SJSA1 (cell line): ENCODE results near the gene ADARB2. TPM values are rescaled to one million over a fixed set of nuclear protein-coding genes. Genes with fewer than 3 reads are reported as not detected.

Experiments used
- DNase-seq, 2 experiments: peaks; one replicate each; pipeline ENCODE4 v3.0.0-alpha.2; 2015 to 2020; ENCODE audit warnings: low spot score in 2 of 2, low read depth in 1 of 2
- H3K27ac ChIP-seq: fragments of 250-450 bp; sonication (Bioruptor Pico); 2 replicates; pipeline ENCODE4 v1.5.1; 2020; ENCODE audit warnings: mild to moderate bottlenecking, moderate library complexity
- H3K27me3 ChIP-seq: fragments of 250-450 bp; sonication (Bioruptor Pico); replicated peaks from 2 replicates; pipeline ENCODE4 v1.5.1; 2020; ENCODE audit warnings: mild to moderate bottlenecking, moderate library complexity
- H3K36me3 ChIP-seq: fragments of 250-450 bp; sonication (Bioruptor Pico); 2 replicates; pipeline ENCODE4 v1.5.1; 2020; ENCODE audit warnings: mild to moderate bottlenecking
- H3K4me1 ChIP-seq: fragments of 250-450 bp; sonication (Bioruptor Pico); replicated peaks from 2 replicates; pipeline ENCODE4 v1.6.1; 2021; ENCODE audit warnings: mild to moderate bottlenecking
- H3K4me3 ChIP-seq: fragments of 250-450 bp; sonication (Bioruptor Pico); 2 replicates; pipeline ENCODE4 v1.5.1; 2020; ENCODE audit warnings: mild to moderate bottlenecking
- H3K9me3 ChIP-seq: fragments of 250-450 bp; sonication (Bioruptor Pico); replicated peaks from 2 replicates; pipeline ENCODE4 v1.5.1; 2020; ENCODE audit warnings: mild to moderate bottlenecking
- total RNA-seq: library from RNA; depleted of rRNA; stranded (reverse); fragments of >200 nt; shearing (Covaris generic); gene quantifications from 2 replicates; pipeline ENCODE4 v1.2.3, GENCODE V29; 2014

ADARB2 gene
- total RNA-seq, 1 experiment from 2014 or later: not detected

GRCh38 chr10:1205450-1206030 is 531.8 kb downstream of the ADARB2 start:
- H3K27ac ChIP-seq: no peak overlapping the region
- peaks cover 19% of the 10 kb centered on the region; the same call in 1 of the 2 replicates for H3K27me3 ChIP-seq
- H3K36me3 ChIP-seq: no peaks in the 10 kb centered on the region
- H3K9me3 ChIP-seq: no peaks in the 10 kb centered on the region
- DNase-seq: peak in 1 of 2 experiments; percentile 43
- no peaks in the 10 kb centered on the region for H3K4me1 ChIP-seq
- H3K4me3 ChIP-seq: no peak overlapping the region

- Histone ChIP-seq H3K4me1 (no peaks in the 10 kb centered on the region), H3K27me3 (peaks cover 16% of the 10 kb centered on the region; the same call in 1 of the 2 replicates), H3K4me3 (no peak overlapping the region), H3K27ac (no peak overlapping the region), H3K9me3 (no peaks in the 10 kb centered on the region), H3K36me3 (no peaks in the 10 kb centered on the region)
- peak in 1 of 2 experiments; percentile 43 for DNase-seq
These were observed 532.6 kb downstream of the ADARB2 start for GRCh38 chr10:1204434-1205326.

GRCh38 chr10:1203704-1204103 is 533.6 kb downstream of the ADARB2 start:
- DNase-seq: no peak
- Histone ChIP-seq H3K4me3 (no peak overlapping the region), H3K4me1 (no peaks in the 10 kb centered on the region), H3K9me3 (no peaks in the 10 kb centered on the region), H3K36me3 (no peaks in the 10 kb centered on the region), H3K27ac (no peak overlapping the region), H3K27me3 (peaks cover 16% of the 10 kb centered on the region; the same call in 1 of the 2 replicates)

- Histone ChIP-seq H3K27me3 (peaks cover 16% of the 10 kb centered on the region; the same call in 1 of the 2 replicates), H3K4me3 (no peak overlapping the region), H3K27ac (no peak overlapping the region), H3K36me3 (no peaks in the 10 kb centered on the region), H3K4me1 (no peaks in the 10 kb centered on the region), H3K9me3 (no peaks in the 10 kb centered on the region)
- DNase-seq: no peak
These were observed 534.1 kb downstream of the ADARB2 start for GRCh38 chr10:1203216-1203615.

- H3K27me3 ChIP-seq: peaks cover 20% of the 10 kb centered on the region; the same call in 1 of the 2 replicates
- peak in 1 of 2 experiments; percentile 30 for DNase-seq
- H3K4me3 ChIP-seq: no peak overlapping the region
- H3K4me1 ChIP-seq: no peaks in the 10 kb centered on the region
- H3K36me3 ChIP-seq: no peaks in the 10 kb centered on the region
- H3K27ac ChIP-seq: no peak overlapping the region
- no peaks in the 10 kb centered on the region for H3K9me3 ChIP-seq
These were observed 535.0 kb downstream of the ADARB2 start for GRCh38 chr10:1202343-1202742.

GRCh38 chr10:1200866-1201807 is 536.2 kb downstream of the ADARB2 start:
- Histone ChIP-seq H3K4me1 (no peaks in the 10 kb centered on the region), H3K4me3 (no peak overlapping the region), H3K36me3 (no peaks in the 10 kb centered on the region), H3K27me3 (peaks cover 26% of the 10 kb centered on the region), H3K27ac (no peak overlapping the region), H3K9me3 (no peaks in the 10 kb centered on the region)
- no peak for DNase-seq

- Histone ChIP-seq H3K4me3 (no peak overlapping the region), H3K36me3 (no peaks in the 10 kb centered on the region)
These were observed 537.2 kb downstream of the ADARB2 start for GRCh38 chr10:1199897-1200721.

GRCh38 chr10:1199345-1199673 is 538.0 kb downstream of the ADARB2 start:
- no peak overlapping the region for H3K4me3 ChIP-seq
- no peaks in the 10 kb centered on the region for H3K4me1 ChIP-seq
- no peaks in the 10 kb centered on the region for H3K9me3 ChIP-seq
- H3K27ac ChIP-seq: no peak overlapping the region
- no peak for DNase-seq
- H3K36me3 ChIP-seq: no peaks in the 10 kb centered on the region
- H3K27me3 ChIP-seq: peaks cover 31% of the 10 kb centered on the region

More at GRCh38 chr10:1199897-1200721, 537.2 kb downstream of the ADARB2 start:
- Histone ChIP-seq H3K4me1 (no peaks in the 10 kb centered on the region), H3K27me3 (peaks cover 27% of the 10 kb centered on the region), H3K27ac (no peak overlapping the region), H3K9me3 (no peaks in the 10 kb centered on the region)
- peak in 1 of 2 experiments; percentile 37 for DNase-seq

GRCh38 chr10:1198453-1199344 is 538.6 kb downstream of the ADARB2 start:
- no peak overlapping the region for H3K4me3 ChIP-seq
- H3K36me3 ChIP-seq: no peaks in the 10 kb centered on the region
- DNase-seq: no peak
- peaks cover 37% of the 10 kb centered on the region for H3K27me3 ChIP-seq
- H3K9me3 ChIP-seq: no peaks in the 10 kb centered on the region
- no peaks in the 10 kb centered on the region for H3K4me1 ChIP-seq
- H3K27ac ChIP-seq: no peak overlapping the region

GRCh38 chr10:1197384-1197783 is 539.9 kb downstream of the ADARB2 start:
- H3K9me3 ChIP-seq: no peaks in the 10 kb centered on the region
- no peak overlapping the region for H3K27ac ChIP-seq
- no peak overlapping the region for H3K4me3 ChIP-seq
- H3K4me1 ChIP-seq: no peaks in the 10 kb centered on the region
- DNase-seq: no peak
- H3K27me3 ChIP-seq: peaks cover 34% of the 10 kb centered on the region
- no peaks in the 10 kb centered on the region for H3K36me3 ChIP-seq

GRCh38 chr10:1196656-1197055 is 540.7 kb downstream of the ADARB2 start:
- Histone ChIP-seq H3K4me3 (no peak overlapping the region), H3K4me1 (no peaks in the 10 kb centered on the region), H3K27me3 (peaks cover 41% of the 10 kb centered on the region), H3K36me3 (no peaks in the 10 kb centered on the region), H3K9me3 (no peaks in the 10 kb centered on the region), H3K27ac (no peak overlapping the region)
- no peak for DNase-seq

GRCh38 chr10:1195828-1196227 is 541.5 kb downstream of the ADARB2 start:
- H3K4me3 ChIP-seq: no peak overlapping the region
- H3K4me1 ChIP-seq: no peaks in the 10 kb centered on the region
- DNase-seq: no peak
- H3K9me3 ChIP-seq: no peaks in the 10 kb centered on the region
- H3K27ac ChIP-seq: no peak overlapping the region
- no peaks in the 10 kb centered on the region for H3K36me3 ChIP-seq
- H3K27me3 ChIP-seq: peaks cover 40% of the 10 kb centered on the region
